GM23338 (cell line): Measurements from ENCODE around the gene TRAF3.

Experiments
- CTCF ChIP-seq, 2 experiments: fragments of 200-600 bp in 1 of 2; sonication (generic) in 1 of 2; conservative IDR thresholded peaks; 2 replicates each; pipeline versions ENCODE4 v1.5.1 to v1.6.1; 2016 to 2017; ENCODE audit warnings: antibody characterized with exemption in 2 of 2, low read depth in 2 of 2, mild to moderate bottlenecking in 2 of 2, moderate library complexity in 1 of 2
- EZH2phosphoT487 ChIP-seq: fragments of 200-600 bp; sonication (generic); IDR thresholded peaks from one replicate; pipeline ENCODE4 v1.8.1; 2018; ENCODE audit warnings: antibody characterized with exemption; ENCODE audit not compliant: unreplicated experiment
- JUNB ChIP-seq: IDR thresholded peaks from one replicate; pipeline ENCODE4 v1.6.1; 2016; ENCODE audit warnings: antibody characterized with exemption; ENCODE audit not compliant: unreplicated experiment
- POLR2AphosphoS5 ChIP-seq: IDR thresholded peaks from 2 replicates; pipeline ENCODE4 v1.6.1; 2016; ENCODE audit warnings: antibody characterized with exemption, low read depth
- ZNF114 ChIP-seq: fragments of 250-450 bp; sonication (Bioruptor Pico); IDR thresholded peaks from 2 replicates; pipeline ENCODE4 v1.5.0; 2020; ENCODE audit warnings: mild to moderate bottlenecking, moderate library complexity
- ZNF331 ChIP-seq: fragments of 250-450 bp; sonication (Bioruptor Pico); IDR thresholded peaks from 2 replicates; pipeline ENCODE4 v1.5.0; 2020; ENCODE audit warnings: low read depth, mild to moderate bottlenecking, moderate library complexity

GRCh38 chr14:102903889-102904512 lies 126.8 kb downstream of the TRAF3 start:
- TF ChIP-seq CTCF (conservative IDR thresholded peaks at IDR 0.05; ENCODE audit: low read depth in 2 of 2) (no peak), POLR2AphosphoS5 (no peak), ZNF331 (CRISPR knock-in tag) (no peak), EZH2phosphoT487 (no peak), ZNF114 (CRISPR knock-in tag) (no peak), JUNB (no peak)
